IMR-90 (cell line): Measurements from ENCODE around the gene PON2. TPM values are rescaled to one million over a fixed set of nuclear protein-coding genes. Genes with fewer than 3 reads are reported as not detected.

Source experiments
- ATAC-seq: fragments of 200-7000 bp; cut with Tn5 transposase; 2 replicates; pipeline ENCODE4 v1.9.1; 2020; ENCODE audit warnings: low read depth, mild to moderate bottlenecking, moderate library complexity
- BruUV-seq: library from RNA; stranded (reverse); fragments of 400-500 nt; replicated peaks from 2 replicates; lab custom pipeline; 2021; lab: Mats Ljungman, UMichigan
- CTCF ChIA-PET: fragments of 300-600 bp; formaldehyde crosslinking; extraction: SDS; loops from one replicate; lab custom pipeline; 2021; ENCODE audit warnings: antibody characterized with exemption; lab: Yijun Ruan, JAX
- POLR2A ChIA-PET: fragments of 300-600 bp; sonication (Branson Sonifier 250); formaldehyde crosslinking; loops from one replicate; lab custom pipeline; 2022; ENCODE audit warnings: antibody characterized with exemption; ENCODE audit not compliant: unreplicated experiment; lab: Charles Lee
- DNase-seq: peaks from one replicate; pipeline ENCODE4 v3.0.0; 2013
- H2AFZ ChIP-seq: replicated peaks from 2 replicates; pipeline ENCODE3; 2013; ENCODE audit warnings: low read length, mild to moderate bottlenecking; ENCODE audit not compliant: poor library complexity
- H2AK5ac ChIP-seq: 2 replicates; pipeline ENCODE4 v1.6.1; 2013; ENCODE audit warnings: low read depth, low read length, inconsistent platforms
- H2AK9ac ChIP-seq: replicated peaks from 2 replicates; pipeline ENCODE3; 2013; ENCODE audit warnings: mild to moderate bottlenecking, low read depth, low read length, moderate library complexity; ENCODE audit not compliant: poor library complexity
- H2BK120ac ChIP-seq: 2 replicates; pipeline ENCODE4 v1.6.1; 2013; ENCODE audit warnings: low read depth, low read length, inconsistent platforms
- H2BK15ac ChIP-seq: 3 replicates; pipeline ENCODE4 v1.6.1; 2013; ENCODE audit warnings: low read depth, low read length, inconsistent platforms
- H2BK20ac ChIP-seq: 2 replicates; pipeline ENCODE4 v1.6.1; 2013; ENCODE audit warnings: low read depth, mild to moderate bottlenecking, inconsistent platforms, low read length, moderate library complexity
- H2BK5ac ChIP-seq: 2 replicates; pipeline ENCODE4 v1.6.1; 2013; ENCODE audit warnings: mild to moderate bottlenecking, low read depth, low read length, inconsistent platforms; ENCODE audit not compliant: poor library complexity, severe bottlenecking
- H3K14ac ChIP-seq: replicated peaks from 2 replicates; pipeline ENCODE4 v1.6.1; 2013; ENCODE audit warnings: low read depth, low read length, inconsistent platforms
- H3K18ac ChIP-seq: 2 replicates; pipeline ENCODE4 v1.6.1; 2013; ENCODE audit warnings: low read depth, low read length, control low read depth
- H3K23ac ChIP-seq: 2 replicates; pipeline ENCODE4 v1.6.1; 2013; ENCODE audit warnings: low read depth, low read length, inconsistent platforms
- H3K27ac ChIP-seq: 2 replicates; pipeline ENCODE4 v1.5.1; 2013; ENCODE audit warnings: mild to moderate bottlenecking, control low read depth, low read length; ENCODE audit not compliant: insufficient read depth
- H3K27me3 ChIP-seq: 2 replicates; pipeline ENCODE4 v1.6.1; 2013; ENCODE audit warnings: low read length; ENCODE audit not compliant: control insufficient read depth, insufficient read depth
- H3K36me3 ChIP-seq: 2 replicates; pipeline ENCODE4 v1.6.1; 2013; ENCODE audit warnings: low read length, mixed read lengths; ENCODE audit not compliant: control insufficient read depth, insufficient read depth
- H3K4ac ChIP-seq: 2 replicates; pipeline ENCODE4 v1.6.1; 2013; ENCODE audit warnings: low read depth, low read length, inconsistent platforms
- H3K4me1 ChIP-seq: 2 replicates; pipeline ENCODE4 v1.6.1; 2013; ENCODE audit warnings: low read length, mixed read lengths; ENCODE audit not compliant: control insufficient read depth, insufficient read depth
- H3K4me2 ChIP-seq: 2 replicates; pipeline ENCODE4 v1.6.1; 2013; ENCODE audit warnings: low read depth, mild to moderate bottlenecking, control low read depth, low read length, moderate library complexity
- H3K4me3 ChIP-seq: 2 replicates; pipeline ENCODE4 v1.5.1; 2013; ENCODE audit warnings: low read depth, mild to moderate bottlenecking, control low read depth, low read length, moderate library complexity; ENCODE audit not compliant: insufficient read depth
- H3K56ac ChIP-seq: 2 replicates; pipeline ENCODE4 v1.6.1; 2013; ENCODE audit warnings: low read length, inconsistent platforms; ENCODE audit not compliant: insufficient read depth; ENCODE audit errors: extremely low read depth
- H3K79me1 ChIP-seq, 2 experiments: 2 replicates each; pipeline ENCODE4 v1.6.1; 2013; ENCODE audit warnings: low read length in 2 of 2, inconsistent platforms in 1 of 2, low read depth in 1 of 2
- H3K9ac ChIP-seq: 2 replicates; pipeline ENCODE4 v1.6.1; 2013; ENCODE audit warnings: low read depth, low read length, control low read depth
- H3K9me1 ChIP-seq: 2 replicates; pipeline ENCODE4 v1.6.1; 2013; ENCODE audit warnings: low read length, inconsistent platforms; ENCODE audit not compliant: insufficient read depth
- H3K9me3 ChIP-seq: 2 replicates; pipeline ENCODE4 v1.6.1; 2013; ENCODE audit warnings: low read length; ENCODE audit not compliant: control insufficient read depth, insufficient read depth
- H4K20me1 ChIP-seq: 2 replicates; pipeline ENCODE4 v1.6.1; 2013; ENCODE audit warnings: low read length, inconsistent platforms; ENCODE audit not compliant: insufficient read depth
- H4K5ac ChIP-seq: 2 replicates; pipeline ENCODE4 v1.6.1; 2013; ENCODE audit warnings: mild to moderate bottlenecking, low read depth, low read length, control low read depth
- H4K8ac ChIP-seq, 2 experiments: 2 replicates each; pipeline ENCODE4 v1.6.1; 2013; ENCODE audit warnings: low read depth in 2 of 2, low read length in 2 of 2, control low read depth in 1 of 2, inconsistent platforms in 1 of 2
- H4K91ac ChIP-seq: 2 replicates; pipeline ENCODE4 v1.6.1; 2013; ENCODE audit warnings: low read depth, low read length, inconsistent platforms; ENCODE audit not compliant: insufficient read depth
- BHLHE40 ChIP-seq: fragments of 150-350 bp; IDR thresholded peaks from 2 replicates; pipeline ENCODE4 v1.6.1; 2016; ENCODE audit warnings: mild to moderate bottlenecking, low read depth, low read length
- CEBPB ChIP-seq: IDR thresholded peaks from 2 replicates; pipeline ENCODE4 v1.6.1; 2012; ENCODE audit warnings: low read depth, low read length, improper control_type of control experiment
- CHD1 ChIP-seq: IDR thresholded peaks from 2 replicates; pipeline ENCODE4 v1.6.1; 2012; ENCODE audit warnings: low read depth, low read length, improper control_type of control experiment
- CTCF ChIP-seq: conservative IDR thresholded peaks from 2 replicates; pipeline ENCODE4 v1.5.1; 2012; ENCODE audit warnings: mild to moderate bottlenecking, low read depth, low read length, improper control_type of control experiment
- ELK1 ChIP-seq: fragments of 150-350 bp; IDR thresholded peaks from 2 replicates; pipeline ENCODE4 v1.6.1; 2016; ENCODE audit warnings: low read depth, mild to moderate bottlenecking, low read length, moderate library complexity, borderline replicate concordance
- FOS ChIP-seq: fragments of 150-350 bp; IDR thresholded peaks from 2 replicates; pipeline ENCODE4 v1.6.1; 2016; ENCODE audit warnings: low read depth, low read length
- MAFK ChIP-seq: IDR thresholded peaks from 2 replicates; pipeline ENCODE4 v1.6.1; 2012; ENCODE audit warnings: low read depth, low read length, improper control_type of control experiment
- MAZ ChIP-seq: IDR thresholded peaks from 2 replicates; pipeline ENCODE4 v1.6.1; 2012; ENCODE audit warnings: low read depth, mild to moderate bottlenecking, low read length, improper control_type of control experiment, moderate library complexity, borderline replicate concordance
- MXI1 ChIP-seq: IDR thresholded peaks from 2 replicates; pipeline ENCODE4 v1.6.1; 2012; ENCODE audit warnings: low read depth, mild to moderate bottlenecking, low read length, moderate library complexity, borderline replicate concordance
- NFE2L2 ChIP-seq: fragments of 150-350 bp; IDR thresholded peaks from 2 replicates; pipeline ENCODE4 v1.6.1; 2016; ENCODE audit warnings: low read depth, mild to moderate bottlenecking, low read length
- POLR2A ChIP-seq: IDR thresholded peaks from 2 replicates; pipeline ENCODE4 v1.6.1; 2012; ENCODE audit warnings: mild to moderate bottlenecking, low read depth, low read length
- RAD21 ChIP-seq: IDR thresholded peaks from 2 replicates; pipeline ENCODE4 v1.6.1; 2012; ENCODE audit warnings: low read length, improper control_type of control experiment
- RCOR1 ChIP-seq: IDR thresholded peaks from 2 replicates; pipeline ENCODE4 v1.6.1; 2012; ENCODE audit warnings: mild to moderate bottlenecking, low read length, improper control_type of control experiment; ENCODE audit not compliant: insufficient replicate concordance
- RFX5 ChIP-seq: IDR thresholded peaks from 2 replicates; pipeline ENCODE4 v1.8.0; 2012; ENCODE audit warnings: low read depth, mild to moderate bottlenecking, low read length, moderate library complexity
- SMC3 ChIP-seq: fragments of 150-350 bp; IDR thresholded peaks from 2 replicates; pipeline ENCODE4 v1.6.1; 2016; ENCODE audit warnings: low read depth, mild to moderate bottlenecking, antibody characterized with exemption, low read length, moderate library complexity
- USF2 ChIP-seq: fragments of 150-350 bp; IDR thresholded peaks from 2 replicates; pipeline ENCODE4 v1.6.1; 2017; ENCODE audit warnings: mild to moderate bottlenecking, antibody characterized with exemption, low read length, low read depth
- WGBS, 2 experiments: methylation state at CpG; one replicate each; pipeline versions ENCODE4 v1.1.5 to v1.1.7; 2013; ENCODE audit warnings: missing lambda C conversion rate in 2 of 2; ENCODE audit not compliant: insufficient read length in 1 of 2; ENCODE audit errors: extremely low coverage in 2 of 2; 5-methylcytosine and 5-hydroxymethylcytosine counted together
- dilution Hi-C: fragments of 300-500 bp; cut with HindIII; formaldehyde crosslinking; loops from one replicate; pipeline ENCODE4 v1.14.3; 2018; ENCODE audit warnings: low sequenced_read_pairs; ENCODE audit not compliant: unreplicated experiment
- in situ Hi-C: fragments of 300-500 bp; cut with MboI; formaldehyde crosslinking; loops from 3 replicates; pipeline ENCODE4 v1.14.3; 2019; ENCODE audit warnings: low sequenced_read_pairs, inconsistent platforms, mixed read lengths
- intact Hi-C: fragments of 100-400 bp; cut with micrococcal nuclease; formaldehyde crosslinking; loops from 2 replicates; pipeline ENCODE4 v1.10.0; 2022
- polyA plus RNA-seq, 3 experiments: library from polyadenylated mRNA; depleted of rRNA; stranded (reverse); fragments of >200 nt; gene quantifications; 2 replicates each; pipeline ENCODE4 v1.2.3, GENCODE V29; 2012; ENCODE audit warnings: low replicate concordance in 1 of 3
- total RNA-seq: library from RNA; depleted of rRNA; stranded (reverse); fragments of >200 nt; gene quantifications from 2 replicates; pipeline ENCODE4 v1.2.3, GENCODE V29; 2012

PON2 gene
- total and polyA plus RNA-seq, 2 of the 4 experiments (the other 2 are of a cell fraction): 36.2 to 65.7 TPM

- Histone ChIP-seq H4K8ac (no peak overlapping the region), H3K4me2 (peak overlapping the region; percentile 38; the same call in 1 of the 2 replicates), H4K20me1 (no peaks in the 10 kb centered on the region), H2BK5ac (no peak overlapping the region), H3K79me1 (no peaks in the 10 kb centered on the region), H2AFZ (no peak overlapping the region), H3K4ac (no peak overlapping the region), H3K4me3 (no peak overlapping the region), H3K9ac (no peak overlapping the region), H2AK9ac (no peak overlapping the region), H3K18ac (no peak overlapping the region), H3K27ac (no peak overlapping the region), H4K5ac (no peak overlapping the region), H4K91ac (no peak overlapping the region), H2BK120ac (no peak overlapping the region), H3K9me3 (no peaks in the 10 kb centered on the region), H3K56ac (no peak overlapping the region), H3K9me1 (no peaks in the 10 kb centered on the region), H3K14ac (no peak overlapping the region), H2BK15ac (no peak overlapping the region), H3K27me3 (peaks cover 15% of the 10 kb centered on the region), H2BK20ac (no peak overlapping the region), H3K23ac (no peak overlapping the region), H2AK5ac (no peak overlapping the region), H3K36me3 (no peaks in the 10 kb centered on the region), H3K4me1 (no peaks in the 10 kb centered on the region)
- ChIA-PET CTCF (no interaction called here), POLR2A (no interaction called here)
- WGBS, 2 experiments: no CpG with 5 or more reads among the region's 8 CpGs
- intact Hi-C loops (no loop called here), dilution Hi-C loops (no loop called here), in situ Hi-C loops (loop anchor here (10.0 kb wide), 2 partner anchors 278 to 1018 kb away; no protein-coding TSS in a partner anchor)
- DNase-seq: peak; percentile 3
- no TSS peak for BruUV-seq
- TF ChIP-seq RCOR1: no peak
- no peak for TF ChIP-seq FOS
- TF ChIP-seq NFE2L2: no peak
- no peak for TF ChIP-seq CTCF
- no peak for TF ChIP-seq BHLHE40
- no peak for TF ChIP-seq MXI1
- TF ChIP-seq USF2: no peak
- no peak for TF ChIP-seq CEBPB
- no peak for TF ChIP-seq POLR2A
- no peak for TF ChIP-seq SMC3
- TF ChIP-seq RFX5: no peak
- no peak for TF ChIP-seq ELK1
- TF ChIP-seq CHD1: no peak
- TF ChIP-seq RAD21: no peak
- TF ChIP-seq MAZ: no peak
- no peak for TF ChIP-seq MAFK
- peak; percentile 24; the same call in 1 of the 2 replicates for ATAC-seq
Measured at GRCh38 chr7:95472581-95473161, 37.8 kb upstream of the PON2 start.
